ENCODE measurements around the gene CCNYL1.

Gene CCNYL1

GRCh38 chr2:207765547-207765946 is 54.1 kb downstream of the CCNYL1 start:
- FAIRE-seq, result no peak
- DNase-seq (ENCODE audit: low spot score), result no peak

GRCh38 chr2:207766041-207766551 is 54.7 kb downstream of the CCNYL1 start:
- FAIRE-seq (no peak), DNase-seq (ENCODE audit: low spot score) (no peak)

GRCh38 chr2:207766697-207767460 is 55.4 kb downstream of the CCNYL1 start:
- no peak for FAIRE-seq
- DNase-seq (ENCODE audit: low spot score), result no peak

GRCh38 chr2:207767461-207768167 is 56.2 kb downstream of the CCNYL1 start:
- FAIRE-seq, result no peak
- no peak for DNase-seq (ENCODE audit: low spot score)

GRCh38 chr2:207768168-207768865 is 56.9 kb downstream of the CCNYL1 start:
- FAIRE-seq, result no peak
- no peak for DNase-seq (ENCODE audit: low spot score)

- no peak for FAIRE-seq
- peak; percentile 18 for DNase-seq (ENCODE audit: low spot score)
Measured at GRCh38 chr2:207768866-207769596, 57.6 kb downstream of the CCNYL1 start.

GRCh38 chr2:207770602-207771404 is 59.4 kb downstream of the CCNYL1 start:
- DNase-seq (ENCODE audit: low spot score) (no peak), FAIRE-seq (no peak)

- FAIRE-seq (no peak), DNase-seq (ENCODE audit: low spot score) (no peak)
Measured at GRCh38 chr2:207771421-207771820, 60.0 kb downstream of the CCNYL1 start.

GRCh38 chr2:207772081-207772843 is 60.8 kb downstream of the CCNYL1 start:
- no peak for FAIRE-seq
- DNase-seq (ENCODE audit: low spot score), result no peak

- FAIRE-seq (no peak), DNase-seq (ENCODE audit: low spot score) (no peak)
Measured at GRCh38 chr2:207772844-207773205, 61.4 kb downstream of the CCNYL1 start.

GRCh38 chr2:207775473-207775872 is 64.0 kb downstream of the CCNYL1 start:
- FAIRE-seq, result no peak
- DNase-seq (ENCODE audit: low spot score), result no peak

GRCh38 chr2:207777124-207777523 is 65.7 kb downstream of the CCNYL1 start:
- DNase-seq (ENCODE audit: low spot score) (no peak), FAIRE-seq (no peak)

GRCh38 chr2:207778298-207778882 is 67.0 kb downstream of the CCNYL1 start:
- no peak for DNase-seq (ENCODE audit: low spot score)
- FAIRE-seq, result no peak

GRCh38 chr2:207779523-207779922 is 68.1 kb downstream of the CCNYL1 start:
- DNase-seq (ENCODE audit: low spot score) (no peak), FAIRE-seq (no peak)

GRCh38 chr2:207782238-207783030 is 71.0 kb downstream of the CCNYL1 start:
- no peak for DNase-seq (ENCODE audit: low spot score)
- no peak for FAIRE-seq

- FAIRE-seq, result no peak
Measured at GRCh38 chr2:207783514-207783913, 72.1 kb downstream of the CCNYL1 start.

GRCh38 chr2:207784898-207785297 is 73.5 kb downstream of the CCNYL1 start:
- no peak for DNase-seq (ENCODE audit: low spot score)
- no peak for FAIRE-seq

More at GRCh38 chr2:207783514-207783913, 72.1 kb downstream of the CCNYL1 start:
- DNase-seq (ENCODE audit: low spot score), result no peak

- DNase-seq (ENCODE audit: low spot score) (no peak), FAIRE-seq (no peak)
Measured at GRCh38 chr2:207787017-207787416, 75.6 kb downstream of the CCNYL1 start.

GRCh38 chr2:207787800-207788199 is 76.4 kb downstream of the CCNYL1 start:
- DNase-seq (ENCODE audit: low spot score), result no peak
- FAIRE-seq, result no peak

All from RCC 7860 (cell line).